Central memory CD4-positive, alpha-beta T cell (primary cell): Measurements from ENCODE around the gene TMEM97.
A peak's percentile ranks its signal among the peaks of the same experiment; 100 is the strongest.

ENCODE experiments used
- DNase-seq: peaks from one replicate; pipeline ENCODE4 v3.0.0; 2022

TMEM97 gene

GRCh38 chr17:28367641-28368305, 48.8 kb downstream of the TMEM97 start:
- no peak for DNase-seq

- no peak for DNase-seq
Observed at GRCh38 chr17:28368306-28368831, 49.4 kb downstream of the TMEM97 start.

- no peak for DNase-seq
Observed at GRCh38 chr17:28368915-28369683, 50.1 kb downstream of the TMEM97 start.

GRCh38 chr17:28369684-28370034, 50.7 kb downstream of the TMEM97 start:
- no peak for DNase-seq

DNA sequence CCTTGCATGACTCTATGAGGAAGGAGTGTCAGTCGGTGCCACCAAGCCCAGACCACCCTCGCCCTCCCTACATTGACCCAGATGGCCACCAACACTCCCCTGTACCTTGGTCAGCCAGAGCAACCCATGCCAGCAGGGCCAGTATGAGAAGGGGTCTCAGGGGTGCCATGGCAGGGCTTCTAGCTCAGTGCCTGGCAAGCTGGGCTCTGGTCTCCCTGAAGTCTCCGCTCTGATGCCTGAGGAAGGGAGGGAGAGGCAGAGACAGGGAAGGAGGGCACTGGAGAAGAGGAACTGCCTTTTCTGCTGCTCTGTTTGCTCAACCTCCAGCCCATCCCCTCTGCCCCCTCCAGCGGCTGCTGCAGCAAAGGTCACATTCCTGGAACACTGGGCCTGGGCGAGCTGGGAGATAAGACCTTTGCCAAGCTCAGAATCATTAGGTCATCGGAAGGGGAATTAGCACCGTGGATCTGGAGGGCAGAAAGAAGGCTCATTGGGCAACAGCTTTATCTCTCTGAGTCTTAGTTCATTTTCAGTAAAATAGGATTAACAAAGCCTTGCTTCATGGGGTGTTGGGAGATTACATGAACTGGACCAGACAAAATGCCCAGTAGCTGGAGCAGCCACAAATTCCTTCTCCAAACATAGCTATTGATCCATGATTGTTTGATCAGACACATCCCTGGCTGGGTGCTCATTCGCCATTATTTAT, 51.2 kb downstream of the TMEM97 start, which contains the start of gene VTN:
Gene VTN, minus strand, starts transcription at position 273 of the 709 bp plus-strand sequence. Its CDS starts 104 bp downstream, at position 169.
- no peak for DNase-seq

GRCh38 chr17:28370744-28371103, 51.7 kb downstream of the TMEM97 start:
- no peak for DNase-seq

- DNase-seq: peak; percentile 72
Observed at GRCh38 chr17:28371245-28372202, 52.5 kb downstream of the TMEM97 start, which contains the start of gene SARM1. TSS of gene SARM1 (plus strand) at chr17:28371694. CDS start at chr17:28372033, 339 bp downstream.

- no peak for DNase-seq
Observed at GRCh38 chr17:28372203-28372944, 53.4 kb downstream of the TMEM97 start.

DNA sequence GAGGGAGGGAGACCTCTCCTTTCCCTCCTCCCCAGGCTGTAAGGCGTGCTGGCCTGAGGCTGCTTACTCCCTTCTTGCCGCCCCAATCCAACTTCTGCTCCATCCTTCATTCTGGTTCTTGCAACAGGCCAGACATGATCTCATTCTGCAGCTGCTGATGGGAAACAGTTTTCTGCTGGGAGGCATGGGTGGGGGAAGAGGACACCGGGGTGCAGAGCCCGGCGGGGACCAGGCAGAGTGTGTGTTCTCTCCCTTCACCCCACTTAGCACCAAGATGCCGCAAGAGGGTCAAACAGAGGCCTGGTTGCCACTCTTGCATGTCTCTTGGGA, 53.9 kb downstream of the TMEM97 start:
- DNase-seq: no peak
